ENCODE data around the gene NRP1. TPM values are rescaled to one million over a fixed set of nuclear protein-coding genes. Genes with fewer than 3 reads are reported as not detected.

The NRP1 gene
- total RNA-seq, 1 donor from 2014 or later, result not detected

GRCh38 chr10:33370434-33370930 lies 36.0 kb upstream of the NRP1 start:
- H3K36me3 Mint-ChIP-seq (ENCODE audit: low read depth), result no peaks in the 10 kb centered on the region
- no peaks in the 10 kb centered on the region for H3K4me1 Mint-ChIP-seq
- CTCF ChIA-PET, result no interaction called here
- POLR2A ChIA-PET, result no interaction called here
- peaks cover 8% of the 10 kb centered on the region for H3K9me3 Mint-ChIP-seq
- ATAC-seq (ENCODE audit: low read depth) (no peak), DNase-seq (no peak)
- TF ChIP-seq CTCF (IDR thresholded peaks at IDR 0.05), result no peak
- intact Hi-C loops (cut with micrococcal nuclease), result no loop called here
- no peak overlapping the region for H3K4me3 Mint-ChIP-seq
- no peak overlapping the region for H3K27ac Mint-ChIP-seq
- H3K27me3 Mint-ChIP-seq, result no peaks in the 10 kb centered on the region

- TF ChIP-seq CTCF (IDR thresholded peaks at IDR 0.05), result no peak
- Mint-ChIP-seq H3K9me3 (peaks cover 6% of the 10 kb centered on the region), H3K36me3 (ENCODE audit: low read depth) (no peaks in the 10 kb centered on the region), H3K27ac (no peak overlapping the region), H3K4me3 (no peak overlapping the region), H3K27me3 (no peaks in the 10 kb centered on the region), H3K4me1 (no peaks in the 10 kb centered on the region)
- ATAC-seq (ENCODE audit: low read depth) (no peak), DNase-seq (no peak)
- intact Hi-C loops (cut with micrococcal nuclease), result no loop called here
- ChIA-PET POLR2A (no interaction called here), CTCF (no interaction called here)
Measured at GRCh38 chr10:33368086-33368485, 33.6 kb upstream of the NRP1 start.

GRCh38 chr10:33365871-33366411 lies 31.5 kb upstream of the NRP1 start:
- POLR2A ChIA-PET, result no interaction called here
- no peaks in the 10 kb centered on the region for H3K4me1 Mint-ChIP-seq
- DNase-seq, result no peak
- no peaks in the 10 kb centered on the region for H3K36me3 Mint-ChIP-seq (ENCODE audit: low read depth)
- no peak for ATAC-seq (ENCODE audit: low read depth)
- no peaks in the 10 kb centered on the region for H3K27me3 Mint-ChIP-seq
- no peak for TF ChIP-seq CTCF (IDR thresholded peaks at IDR 0.05)
- H3K4me3 Mint-ChIP-seq, result no peak overlapping the region
- CTCF ChIA-PET, result no interaction called here
- H3K27ac Mint-ChIP-seq, result no peak overlapping the region
- peaks cover 8% of the 10 kb centered on the region for H3K9me3 Mint-ChIP-seq
- intact Hi-C loops (cut with micrococcal nuclease), result no loop called here

GRCh38 chr10:33365301-33365700 lies 30.8 kb upstream of the NRP1 start:
- no peak for TF ChIP-seq CTCF (IDR thresholded peaks at IDR 0.05)
- Mint-ChIP-seq H3K4me3 (no peak overlapping the region), H3K9me3 (peaks cover 6% of the 10 kb centered on the region), H3K36me3 (ENCODE audit: low read depth) (no peaks in the 10 kb centered on the region), H3K27me3 (no peaks in the 10 kb centered on the region), H3K27ac (no peak overlapping the region), H3K4me1 (no peaks in the 10 kb centered on the region)
- DNase-seq, result no peak
- CTCF ChIA-PET, result no interaction called here
- POLR2A ChIA-PET, result no interaction called here
- ATAC-seq (ENCODE audit: low read depth), result no peak
- intact Hi-C loops (cut with micrococcal nuclease), result no loop called here

- ChIA-PET POLR2A (no interaction called here), CTCF (interaction anchor here (1.0 kb wide), 1 partner anchor 30 kb away, joined by 3 read pairs; no protein-coding TSS in a partner anchor)
- Mint-ChIP-seq H3K36me3 (ENCODE audit: low read depth) (no peaks in the 10 kb centered on the region), H3K27me3 (no peaks in the 10 kb centered on the region), H3K27ac (no peak overlapping the region), H3K4me1 (no peaks in the 10 kb centered on the region), H3K9me3 (peaks cover 6% of the 10 kb centered on the region), H3K4me3 (no peak overlapping the region)
- TF ChIP-seq CTCF (IDR thresholded peaks at IDR 0.05), result no peak
- intact Hi-C loops (cut with micrococcal nuclease), result no loop called here
- DNase-seq, result no peak
- no peak for ATAC-seq (ENCODE audit: low read depth)
Measured at GRCh38 chr10:33363106-33363505, 28.6 kb upstream of the NRP1 start.
